ENCODE results near the gene FADS2.

Gene FADS2

GRCh38 chr11:61862714-61863547 lies 34.8 kb downstream of the FADS2 start:
- H3K4me3 ChIP-seq (ENCODE audit: low read length), result no peak overlapping the region
- TF ChIP-seq CTCF (IDR thresholded peaks at IDR 0.05; ENCODE audit: insufficient read depth, low read depth, low read length, missing control alignments), result no peak
- no peak for DNase-seq (ENCODE audit: low read depth)

- H3K4me3 ChIP-seq (ENCODE audit: low read length), result no peak overlapping the region
- no peak for DNase-seq (ENCODE audit: low read depth)
- no peak for TF ChIP-seq CTCF (IDR thresholded peaks at IDR 0.05; ENCODE audit: insufficient read depth, low read depth, low read length, missing control alignments)
Measured at GRCh38 chr11:61863548-61864081, 35.5 kb downstream of the FADS2 start.

GRCh38 chr11:61864814-61865775 lies 37.0 kb downstream of the FADS2 start:
- H3K4me3 ChIP-seq (ENCODE audit: low read length), result no peak overlapping the region
- DNase-seq (ENCODE audit: low read depth), result no peak
- TF ChIP-seq CTCF (IDR thresholded peaks at IDR 0.05; ENCODE audit: insufficient read depth, low read depth, low read length, missing control alignments), result no peak

GRCh38 chr11:61866231-61866957 lies 38.3 kb downstream of the FADS2 start:
- DNase-seq (ENCODE audit: low read depth), result peak; percentile 45
- no peak for TF ChIP-seq CTCF (IDR thresholded peaks at IDR 0.05; ENCODE audit: insufficient read depth, low read depth, low read length, missing control alignments)
- no peak overlapping the region for H3K4me3 ChIP-seq (ENCODE audit: low read length)

DNA sequence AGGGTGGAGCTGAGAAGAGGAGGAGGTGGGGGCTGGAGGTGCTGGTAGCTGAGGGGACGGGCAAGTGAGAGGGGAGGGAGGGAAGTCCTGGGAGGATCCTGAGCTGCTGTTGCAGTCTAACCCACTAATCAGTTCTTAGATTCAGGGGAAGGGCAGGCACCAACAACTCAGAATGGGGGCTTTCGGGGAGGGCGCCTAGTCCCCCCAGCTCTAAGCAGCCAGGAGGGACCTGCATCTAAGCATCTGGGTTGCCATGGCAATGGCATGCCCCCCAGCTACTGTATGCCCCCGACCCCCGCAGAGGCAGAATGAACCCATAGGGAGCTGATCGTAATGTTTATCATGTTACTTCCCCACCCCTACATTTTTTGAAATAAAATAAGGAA lies 38.9 kb downstream of the FADS2 start:
- TF ChIP-seq CTCF (IDR thresholded peaks at IDR 0.05; ENCODE audit: insufficient read depth, low read depth, low read length, missing control alignments), result no peak
- no peak overlapping the region for H3K4me3 ChIP-seq (ENCODE audit: low read length)
- DNase-seq (ENCODE audit: low read depth), result no peak
